PC-3 (cell line): ENCODE data around the gene HCN3.
A peak's percentile ranks its signal among the peaks of the same experiment; 100 is the strongest.

ENCODE experiments used
- CTCF ChIP-seq: fragments of 300-600 bp; sonication (generic); conservative IDR thresholded peaks from 2 replicates; pipeline ENCODE4 v1.5.1; 2017; ENCODE audit warnings: antibody characterized with exemption, low read depth, mild to moderate bottlenecking, low read length
- EZH2 ChIP-seq: fragments of 300-600 bp; sonication (generic); IDR thresholded peaks from one replicate; pipeline ENCODE4 v1.6.1; 2017; ENCODE audit warnings: antibody characterized with exemption, mild to moderate bottlenecking, low read length; ENCODE audit not compliant: unreplicated experiment
- EZH2phosphoT487 ChIP-seq: fragments of 300-600 bp; sonication (generic); IDR thresholded peaks from 2 replicates; pipeline ENCODE4 v1.6.1; 2018; ENCODE audit warnings: mild to moderate bottlenecking, antibody characterized with exemption, low read length, borderline replicate concordance

- TF ChIP-seq CTCF (peak; percentile 92), EZH2 (no peak), EZH2phosphoT487 (no peak)
Measured at GRCh38 chr1:155322953-155323728, 45.9 kb downstream of the HCN3 start.
